ENCODE measurements around the gene PRIMPOL.

DNA sequence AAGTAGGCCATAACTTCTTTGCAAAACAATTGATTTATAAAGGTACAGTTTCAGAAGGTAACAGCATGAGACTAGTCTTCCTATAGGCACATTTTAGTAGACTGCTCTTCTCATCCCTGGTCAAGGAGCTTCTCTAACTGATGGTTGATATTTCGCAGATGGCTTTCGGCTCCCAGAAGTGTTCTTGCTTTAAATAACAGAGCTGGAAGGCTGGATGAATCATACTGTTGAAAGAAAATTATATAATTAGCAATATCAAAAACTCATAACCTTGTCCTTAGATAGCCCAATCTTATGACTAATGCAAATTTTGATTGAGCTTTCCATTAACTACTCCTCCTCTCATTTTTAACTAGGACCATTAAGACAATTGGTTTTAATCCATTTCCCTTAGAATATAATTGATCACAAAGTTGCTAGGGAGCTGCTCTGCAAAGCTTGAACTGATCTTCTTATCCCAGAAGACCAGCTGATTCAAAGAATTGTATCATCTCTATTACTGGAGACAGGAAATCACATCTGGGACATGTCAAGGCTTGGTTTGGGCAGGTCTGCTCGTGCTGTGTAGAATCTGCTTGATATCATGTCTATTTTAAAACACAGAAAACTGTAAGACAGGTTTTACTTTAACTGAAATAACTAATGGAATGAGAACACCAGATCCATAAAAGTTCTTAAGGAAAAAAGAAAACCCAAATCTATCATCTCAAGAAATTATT, 45.8 kb downstream of the PRIMPOL start:
- no peak for TF ChIP-seq POLR2A (IDR thresholded peaks at IDR 0.05; ENCODE audit: low read depth, low read length)
- no peak for TF ChIP-seq POLR2AphosphoS5 (IDR thresholded peaks at IDR 0.05; ENCODE audit: low read depth, low read length)
- TF ChIP-seq TAF1 (IDR thresholded peaks at IDR 0.05; ENCODE audit: low read depth, low read length), result no peak
- no peak for TF ChIP-seq POU2F2 (IDR thresholded peaks at IDR 0.05; ENCODE audit: low read depth, low read length)
- TF ChIP-seq SPI1 (IDR thresholded peaks at IDR 0.05; ENCODE audit: low read depth, low read length), result no peak
- TF ChIP-seq PAX5 (IDR thresholded peaks at IDR 0.05; ENCODE audit: insufficient read depth, low read length, severe bottlenecking), result no peak
